Subcutaneous abdominal adipose tissue (tissue), 5 donors: ENCODE results near the gene ALG9.

Experiments
- H3K27ac ChIP-seq: one replicate; pipeline ENCODE4 v1.7.0; 2013; ENCODE audit warnings: low read depth, mild to moderate bottlenecking, inconsistent platforms, low read length, moderate library complexity
- H3K27me3 ChIP-seq, 5 donors: one replicate each; pipeline ENCODE4 v1.7.0; 2013; ENCODE audit warnings: low read length in 5 of 5, inconsistent platforms in 1 of 5; ENCODE audit not compliant: control insufficient read depth in 5 of 5, insufficient read depth in 4 of 5
- H3K36me3 ChIP-seq, 5 donors: one replicate each; pipeline ENCODE4 v1.7.0; 2013; ENCODE audit warnings: low read length in 5 of 5; ENCODE audit not compliant: control insufficient read depth in 5 of 5, insufficient read depth in 5 of 5
- H3K4me1 ChIP-seq, 5 donors: one replicate each; pipeline ENCODE4 v1.7.0; 2013; ENCODE audit warnings: low read length in 5 of 5, mild to moderate bottlenecking in 3 of 5, moderate library complexity in 1 of 5; ENCODE audit not compliant: control insufficient read depth in 5 of 5, insufficient read depth in 5 of 5
- H3K4me3 ChIP-seq, 5 donors: one replicate each; pipeline ENCODE4 v1.7.0; 2013; ENCODE audit warnings: low read length in 5 of 5, low read depth in 1 of 5
- H3K9ac ChIP-seq, 5 donors: one replicate each; pipeline ENCODE4 v1.7.0; 2013; ENCODE audit warnings: low read length in 5 of 5, mild to moderate bottlenecking in 4 of 5, moderate library complexity in 3 of 5
- H3K9me3 ChIP-seq, 5 donors: one replicate each; pipeline ENCODE4 v1.7.0; 2013; ENCODE audit warnings: low read length in 5 of 5; ENCODE audit not compliant: control insufficient read depth in 5 of 5
- donor health status: healthy.
- donor health status: healthy.
- donor health status: healthy.
- donor health status: healthy.
- donor health status: healthy.

The ALG9 gene

GRCh38 chr11:111762526-111762925, 108.9 kb downstream of the ALG9 start:
- Histone ChIP-seq H3K4me3 (peak overlapping the region in 4 of 5 donors; percentile 85 to 97 (median 97)), H3K36me3 (peaks cover 36 to 70% (median 49%) of the 10 kb centered on the region in 5 donors), H3K27me3 (no peaks in the 10 kb centered on the region), H3K4me1 (peaks cover 4 to 82% (median 70%) of the 10 kb centered on the region in 5 donors), H3K27ac (peak overlapping the region; percentile 98), H3K9me3 (no peaks in the 10 kb centered on the region), H3K9ac (peak overlapping the region in 2 of 5 donors; percentile 94 to 98)

- peak overlapping the region in 4 of 5 donors; percentile 1 to 97 (median 21) for H3K4me3 ChIP-seq
- H3K9ac ChIP-seq = peak overlapping the region in 2 of 5 donors; percentile 43 to 94
- peaks cover 39 to 83% (median 58%) of the 10 kb centered on the region in 5 donors for H3K36me3 ChIP-seq
- H3K4me1 ChIP-seq = peaks cover 2 to 79% (median 65%) of the 10 kb centered on the region in 5 donors
- H3K27ac ChIP-seq = peak overlapping the region; percentile 98
- no peaks in the 10 kb centered on the region for H3K27me3 ChIP-seq
- H3K9me3 ChIP-seq = no peaks in the 10 kb centered on the region
These were observed 110.3 kb downstream of the ALG9 start for GRCh38 chr11:111761036-111761435.

DNA sequence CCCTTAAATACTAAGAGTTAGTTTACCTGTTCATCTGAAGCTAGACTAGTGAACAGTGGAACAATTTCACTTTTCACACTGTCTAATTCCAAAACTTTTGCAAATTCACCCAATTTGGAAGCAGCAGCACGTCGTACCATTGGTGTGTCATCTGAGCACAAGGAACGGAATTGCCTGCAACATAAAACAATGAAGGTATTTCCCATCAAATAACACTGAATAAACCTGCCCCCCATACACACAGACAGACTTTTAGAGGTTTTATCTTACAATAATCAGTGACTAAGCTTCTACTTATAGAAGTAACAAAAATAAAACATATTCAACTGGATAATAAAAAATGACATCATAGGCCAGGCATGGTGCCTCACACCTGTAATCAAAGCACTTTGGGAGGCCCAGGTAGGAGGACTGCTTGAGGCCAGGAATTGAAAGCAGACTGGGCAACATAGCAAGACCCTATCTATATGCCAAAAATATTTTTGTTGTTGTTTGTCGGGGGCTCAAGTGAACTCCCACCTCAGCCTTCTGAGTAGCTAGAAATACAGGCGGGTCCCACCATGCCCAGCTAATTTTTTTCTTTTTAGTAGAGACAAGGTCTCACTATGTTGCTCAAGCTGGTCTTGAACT, 111.5 kb downstream of the ALG9 start:
- peaks cover 43 to 92% (median 62%) of the 10 kb centered on the region in 5 donors for H3K36me3 ChIP-seq
- peak overlapping the region; percentile 98 for H3K27ac ChIP-seq
- H3K9me3 ChIP-seq = no peaks in the 10 kb centered on the region
- no peaks in the 10 kb centered on the region for H3K27me3 ChIP-seq
- H3K4me3 ChIP-seq = no peak overlapping the region
- H3K9ac ChIP-seq = peak overlapping the region in 3 of 5 donors; percentile 18 to 38 (median 25)
- H3K4me1 ChIP-seq = peaks cover 2 to 79% (median 71%) of the 10 kb centered on the region in 5 donors

- no peaks in the 10 kb centered on the region for H3K9me3 ChIP-seq
- no peak overlapping the region for H3K4me3 ChIP-seq
- H3K4me1 ChIP-seq = peaks cover 2 to 77% (median 67%) of the 10 kb centered on the region in 5 donors
- peak overlapping the region; percentile 98 for H3K27ac ChIP-seq
- peak overlapping the region in 3 of 5 donors; percentile 18 to 64 (median 25) for H3K9ac ChIP-seq
- H3K36me3 ChIP-seq = peaks cover 49 to 91% (median 65%) of the 10 kb centered on the region in 5 donors
- H3K27me3 ChIP-seq = no peaks in the 10 kb centered on the region
These were observed 112.0 kb downstream of the ALG9 start for GRCh38 chr11:111759376-111759775.

GRCh38 chr11:111756097-111756496, 115.3 kb downstream of the ALG9 start:
- Histone ChIP-seq H3K4me3 (no peak overlapping the region), H3K4me1 (peaks cover 2 to 57% (median 44%) of the 10 kb centered on the region in 5 donors), H3K9ac (peak overlapping the region in 1 of 5 donors; percentile 35), H3K27me3 (no peaks in the 10 kb centered on the region), H3K36me3 (peaks cover 53 to 92% (median 76%) of the 10 kb centered on the region in 5 donors), H3K27ac (peak overlapping the region; percentile 98), H3K9me3 (no peaks in the 10 kb centered on the region)

GRCh38 chr11:111749646-111750045, 121.7 kb downstream of the ALG9 start:
- H3K27ac ChIP-seq = peak overlapping the region; percentile 83
- peaks cover 7 to 65% (median 34%) of the 10 kb centered on the region in 5 donors for H3K4me1 ChIP-seq
- no peaks in the 10 kb centered on the region for H3K9me3 ChIP-seq
- peak overlapping the region in 1 of 5 donors; percentile 48 for H3K9ac ChIP-seq
- H3K27me3 ChIP-seq = no peaks in the 10 kb centered on the region
- H3K36me3 ChIP-seq = peaks cover 49 to 94% (median 75%) of the 10 kb centered on the region in 5 donors
- H3K4me3 ChIP-seq = no peak overlapping the region

DNA sequence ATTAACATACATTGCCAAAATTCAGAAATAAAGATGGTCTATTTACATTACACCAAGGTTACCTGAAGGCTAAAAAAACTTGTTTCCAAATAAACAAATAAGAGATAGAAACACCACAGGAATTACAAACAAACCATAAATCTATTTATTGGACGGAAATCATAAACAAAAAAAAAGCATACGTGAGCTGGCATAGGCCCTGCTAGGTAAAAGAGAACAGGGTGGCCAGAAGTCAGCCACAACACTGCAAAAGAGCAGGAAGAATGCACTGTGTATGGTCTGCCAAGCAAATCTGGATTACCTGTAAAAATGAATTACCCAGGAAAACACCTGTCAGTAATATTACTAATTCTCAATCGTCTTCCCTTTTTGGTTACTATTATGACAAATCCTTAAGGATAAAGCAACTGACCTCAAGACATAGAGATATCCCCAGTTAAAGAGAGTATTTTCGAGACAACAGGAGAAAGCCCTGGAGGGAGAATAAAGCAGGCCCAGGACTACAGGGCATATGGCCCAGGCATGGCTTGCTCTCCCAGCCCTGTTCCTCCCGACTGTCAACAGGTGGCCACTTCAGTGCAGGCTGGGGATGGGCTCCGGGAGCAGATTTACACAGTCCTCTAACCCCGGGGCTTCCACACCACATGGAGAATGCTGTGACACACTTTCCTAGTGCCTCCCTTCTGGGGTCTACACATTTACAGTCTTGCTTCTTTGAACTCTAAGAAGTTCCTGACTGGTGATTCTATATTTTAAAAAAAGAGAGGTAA, 123.2 kb downstream of the ALG9 start:
- Histone ChIP-seq H3K27me3 (no peaks in the 10 kb centered on the region), H3K9ac (peak overlapping the region in 2 of 5 donors; percentile 55 to 60), H3K27ac (peak overlapping the region; percentile 83), H3K4me3 (no peak overlapping the region), H3K36me3 (peaks cover 54 to 95% (median 74%) of the 10 kb centered on the region in 5 donors), H3K9me3 (no peaks in the 10 kb centered on the region), H3K4me1 (peaks cover 7 to 73% (median 44%) of the 10 kb centered on the region in 5 donors)

- no peaks in the 10 kb centered on the region for H3K9me3 ChIP-seq
- no peaks in the 10 kb centered on the region for H3K27me3 ChIP-seq
- peak overlapping the region in 1 of 5 donors; percentile 4 for H3K4me3 ChIP-seq
- H3K27ac ChIP-seq = peak overlapping the region; percentile 83
- H3K36me3 ChIP-seq = peaks cover 57 to 95% (median 76%) of the 10 kb centered on the region in 5 donors
- H3K4me1 ChIP-seq = peaks cover 7 to 65% (median 41%) of the 10 kb centered on the region in 5 donors
- H3K9ac ChIP-seq = peak overlapping the region in 4 of 5 donors; percentile 12 to 55 (median 38)
These were observed 125.5 kb downstream of the ALG9 start for GRCh38 chr11:111745719-111746504.

DNA sequence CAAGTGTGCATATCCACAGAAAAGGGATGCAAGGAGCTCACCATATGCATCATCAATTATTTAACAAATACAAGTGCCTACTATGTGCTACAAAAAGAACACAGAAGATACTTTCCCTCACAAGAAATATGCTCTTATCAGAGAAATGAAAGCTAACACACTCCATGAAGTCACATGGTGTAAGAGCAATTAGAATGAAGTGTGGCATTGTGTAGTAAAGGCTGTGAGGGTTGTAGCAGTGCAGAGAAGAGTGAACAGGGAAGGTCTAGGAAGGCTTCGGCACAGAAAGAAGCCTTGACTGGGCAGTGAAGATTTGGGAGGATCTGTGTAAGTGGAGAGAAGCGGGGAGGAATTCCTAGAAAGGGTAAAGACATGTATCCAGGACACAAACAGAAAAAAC, 127.7 kb downstream of the ALG9 start:
- peak overlapping the region in 1 of 5 donors; percentile 55 for H3K9ac ChIP-seq

More for the DNA sequence above, 127.7 kb downstream of the ALG9 start:
- H3K9me3 ChIP-seq = no peaks in the 10 kb centered on the region
- peaks cover 58 to 95% (median 67%) of the 10 kb centered on the region in 5 donors for H3K36me3 ChIP-seq
- H3K4me1 ChIP-seq = peaks cover 7 to 59% (median 44%) of the 10 kb centered on the region in 5 donors
- no peak overlapping the region for H3K4me3 ChIP-seq
- no peaks in the 10 kb centered on the region for H3K27me3 ChIP-seq
- H3K27ac ChIP-seq = peak overlapping the region; percentile 83
